ENCODE data around the gene IMMP2L. TPM values are rescaled to one million over a fixed set of nuclear protein-coding genes. Genes with fewer than 3 reads are reported as not detected.

The IMMP2L gene
- total RNA-seq, 1 experiment from 2014 or later = 8.6 TPM

GRCh38 chr7:111605246-111605645, 43.0 kb upstream of the IMMP2L start:
- no peak for ATAC-seq
- DNase-seq = no peak
- H3K36me3 ChIP-seq (ENCODE audit: low read depth, low read length) = no peaks in the 10 kb centered on the region
- BruUV-seq (replicated peaks) = no TSS peak
- H3F3A ChIP-seq (ENCODE audit: low read length, unreplicated experiment) = no peaks in the 10 kb centered on the region
- no peak overlapping the region for H3K4me3 ChIP-seq (ENCODE audit: low read length)
- TF ChIP-seq CTCF (conservative IDR thresholded peaks at IDR 0.05; ENCODE audit: low read depth, low read length) (no peak), EZH2phosphoT487 (IDR thresholded peaks at IDR 0.05; ENCODE audit: borderline replicate concordance, low read length) (no peak), EZH2 (IDR thresholded peaks at IDR 0.05; ENCODE audit: low read length, unreplicated experiment) (no peak)
- no peak overlapping the region for H3K4me2 ChIP-seq (ENCODE audit: low read length)
- CTCF ChIA-PET = no interaction called here
- no peaks in the 10 kb centered on the region for H3K27me3 ChIP-seq (ENCODE audit: low read length)
- intact Hi-C loops (cut with micrococcal nuclease) = no loop called here
- H4K20me1 ChIP-seq (ENCODE audit: low read length) = no peaks in the 10 kb centered on the region
- no peaks in the 10 kb centered on the region for H3K79me2 ChIP-seq (ENCODE audit: low read length)
- no peak overlapping the region for H3K9ac ChIP-seq (ENCODE audit: low read length)
- no peak overlapping the region for H2AFZ ChIP-seq (ENCODE audit: low read length)
- H3K9me2 ChIP-seq (replicated peaks; ENCODE audit: low read length) = no peaks in the 10 kb centered on the region
- POLR2A ChIA-PET (ENCODE audit: unreplicated experiment) = no interaction called here
- H3K4me1 ChIP-seq (ENCODE audit: insufficient read depth, low read length) = no peaks in the 10 kb centered on the region
- H3K27ac ChIP-seq (ENCODE audit: low read length) = no peak overlapping the region
- H3K9me3 ChIP-seq (ENCODE audit: low read length) = no peaks in the 10 kb centered on the region

- no peak overlapping the region for H3K9ac ChIP-seq (ENCODE audit: low read length)
- no peak overlapping the region for H3K4me2 ChIP-seq (ENCODE audit: low read length)
- no peaks in the 10 kb centered on the region for H3F3A ChIP-seq (ENCODE audit: low read length, unreplicated experiment)
- no peak for ATAC-seq
- H3K9me2 ChIP-seq (replicated peaks; ENCODE audit: low read length) = no peaks in the 10 kb centered on the region
- H2AFZ ChIP-seq (ENCODE audit: low read length) = no peak overlapping the region
- intact Hi-C loops (cut with micrococcal nuclease) = no loop called here
- no peak for DNase-seq
- no peaks in the 10 kb centered on the region for H4K20me1 ChIP-seq (ENCODE audit: low read length)
- H3K27ac ChIP-seq (ENCODE audit: low read length) = no peak overlapping the region
- no peaks in the 10 kb centered on the region for H3K27me3 ChIP-seq (ENCODE audit: low read length)
- no peaks in the 10 kb centered on the region for H3K79me2 ChIP-seq (ENCODE audit: low read length)
- no peaks in the 10 kb centered on the region for H3K4me1 ChIP-seq (ENCODE audit: insufficient read depth, low read length)
- POLR2A ChIA-PET (ENCODE audit: unreplicated experiment) = no interaction called here
- no peaks in the 10 kb centered on the region for H3K9me3 ChIP-seq (ENCODE audit: low read length)
- no peak overlapping the region for H3K4me3 ChIP-seq (ENCODE audit: low read length)
- H3K36me3 ChIP-seq (ENCODE audit: low read depth, low read length) = no peaks in the 10 kb centered on the region
- TF ChIP-seq CTCF (conservative IDR thresholded peaks at IDR 0.05; ENCODE audit: low read depth, low read length) = no peak
- TF ChIP-seq EZH2phosphoT487 (IDR thresholded peaks at IDR 0.05; ENCODE audit: borderline replicate concordance, low read length) = no peak
- no peak for TF ChIP-seq EZH2 (IDR thresholded peaks at IDR 0.05; ENCODE audit: low read length, unreplicated experiment)
- CTCF ChIA-PET = no interaction called here
- BruUV-seq (replicated peaks) = no TSS peak
Observed at GRCh38 chr7:111600091-111600490, 37.8 kb upstream of the IMMP2L start.

GRCh38 chr7:111595780-111596179, 33.5 kb upstream of the IMMP2L start:
- Histone ChIP-seq H4K20me1 (ENCODE audit: low read length) (no peaks in the 10 kb centered on the region), H3K9ac (ENCODE audit: low read length) (no peak overlapping the region), H3K27me3 (ENCODE audit: low read length) (no peaks in the 10 kb centered on the region), H3K9me3 (ENCODE audit: low read length) (no peaks in the 10 kb centered on the region), H3K36me3 (ENCODE audit: low read depth, low read length) (no peaks in the 10 kb centered on the region), H3K27ac (ENCODE audit: low read length) (no peak overlapping the region), H3K4me3 (ENCODE audit: low read length) (no peak overlapping the region), H3K9me2 (replicated peaks; ENCODE audit: low read length) (no peaks in the 10 kb centered on the region), H3F3A (ENCODE audit: low read length, unreplicated experiment) (no peaks in the 10 kb centered on the region), H2AFZ (ENCODE audit: low read length) (no peak overlapping the region), H3K4me2 (ENCODE audit: low read length) (no peak overlapping the region), H3K4me1 (ENCODE audit: insufficient read depth, low read length) (no peaks in the 10 kb centered on the region), H3K79me2 (ENCODE audit: low read length) (no peaks in the 10 kb centered on the region)
- POLR2A ChIA-PET (ENCODE audit: unreplicated experiment) = no interaction called here
- intact Hi-C loops (cut with micrococcal nuclease) = no loop called here
- ATAC-seq (no peak), DNase-seq (no peak)
- TF ChIP-seq CTCF (conservative IDR thresholded peaks at IDR 0.05; ENCODE audit: low read depth, low read length) (no peak), EZH2 (IDR thresholded peaks at IDR 0.05; ENCODE audit: low read length, unreplicated experiment) (no peak), EZH2phosphoT487 (IDR thresholded peaks at IDR 0.05; ENCODE audit: borderline replicate concordance, low read length) (no peak)
- CTCF ChIA-PET = no interaction called here
- BruUV-seq (replicated peaks) = no TSS peak
